Pons (tissue), 1 donor: ENCODE results near the gene ACSL5.

Experiments used
- DNase-seq: peaks from one replicate; pipeline ENCODE4 v3.0.0-alpha.2; 2016; ENCODE audit warnings: low spot score

Gene ACSL5

GRCh38 chr10:112373912-112374338 lies at the start of gene ACSL5:
ACSL5 (plus strand) TSS chr10:112374116; CDS start chr10:112394947, 20,831 bp downstream.
- DNase-seq, result no peak

GRCh38 chr10:112327678-112328077 lies 46.2 kb upstream of the ACSL5 start:
- no peak for DNase-seq

DNA sequence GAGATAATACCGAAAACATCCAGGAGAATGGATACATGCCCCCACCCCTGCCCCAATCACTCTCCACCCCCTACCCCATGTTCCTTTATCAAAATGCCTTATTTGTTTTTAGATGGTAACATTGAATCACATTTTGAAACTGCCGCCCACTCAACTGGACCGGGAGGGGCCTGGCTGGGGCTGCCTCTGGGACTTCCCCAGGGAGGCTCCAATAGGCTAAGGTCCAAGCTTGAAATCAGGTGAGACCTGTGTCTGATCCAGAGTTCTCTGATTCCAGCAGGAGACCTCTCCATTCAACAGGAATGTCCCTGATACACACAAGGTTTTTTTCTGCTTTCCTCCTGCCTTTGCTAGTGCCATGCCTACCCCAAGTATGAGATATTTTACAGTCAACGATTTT lies 43.8 kb upstream of the ACSL5 start:
- no peak for DNase-seq

DNA sequence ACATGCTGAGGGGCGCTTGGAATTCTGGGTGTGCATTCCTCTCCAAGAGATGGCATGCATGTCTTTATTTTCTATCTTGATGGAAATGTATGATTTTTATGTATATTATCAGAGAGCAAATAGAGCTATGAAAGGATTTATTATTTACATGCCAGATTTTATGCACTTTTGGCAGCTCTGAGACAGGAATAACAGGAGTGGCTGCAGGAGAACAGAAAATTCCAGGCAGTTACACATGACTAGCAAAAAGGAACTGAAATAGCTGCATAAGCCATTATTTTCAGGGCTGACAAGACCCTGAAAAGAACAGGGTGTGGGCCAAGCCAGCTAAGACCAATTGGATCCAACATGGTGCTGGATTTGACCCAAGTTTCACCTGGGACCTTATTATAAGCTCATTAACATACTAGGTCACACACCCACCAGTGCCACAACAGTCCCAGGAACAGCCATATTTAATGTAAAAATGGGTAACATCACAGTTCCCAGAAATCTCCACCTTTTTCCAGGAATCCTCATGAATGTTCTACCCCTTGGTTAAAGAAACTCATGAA lies 43.2 kb upstream of the ACSL5 start:
- no peak for DNase-seq

GRCh38 chr10:112332022-112332421 lies 41.9 kb upstream of the ACSL5 start:
- DNase-seq, result no peak

DNA sequence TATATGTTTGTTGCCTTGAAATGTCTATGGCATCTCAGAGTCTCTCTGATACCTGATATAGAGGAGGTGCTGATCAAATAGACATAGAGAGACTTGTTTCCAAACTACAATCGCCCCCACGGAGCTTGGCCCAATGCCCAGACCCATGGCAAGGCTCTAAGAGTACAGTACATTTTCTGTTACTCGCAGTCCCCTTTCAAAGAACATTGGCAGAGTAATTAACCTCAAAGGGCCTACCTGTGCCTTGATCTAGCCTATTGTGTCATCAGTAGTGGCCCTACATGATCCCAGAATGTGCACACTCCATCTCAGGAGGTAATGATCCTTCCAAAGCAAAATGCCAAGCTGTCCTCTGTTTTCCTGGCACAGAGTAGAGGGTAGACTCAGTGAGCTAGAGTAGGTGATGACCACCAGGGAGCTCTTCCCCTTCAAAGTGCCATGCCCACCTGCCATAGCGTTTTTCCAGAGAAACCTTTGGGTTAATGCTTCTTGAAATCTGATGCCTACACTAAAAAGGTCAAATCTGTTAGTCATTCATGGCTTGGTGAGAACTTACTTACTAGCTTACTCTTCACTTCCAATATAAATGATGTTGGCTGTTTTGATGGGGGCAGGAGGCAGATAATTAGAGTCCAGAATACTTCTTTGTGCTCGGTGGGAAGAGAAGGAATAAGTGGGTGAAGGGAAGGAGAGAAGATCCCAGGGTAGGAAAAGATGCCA lies 41.2 kb upstream of the ACSL5 start:
- no peak for DNase-seq

GRCh38 chr10:112333452-112333851 lies 40.5 kb upstream of the ACSL5 start:
- no peak for DNase-seq

DNA sequence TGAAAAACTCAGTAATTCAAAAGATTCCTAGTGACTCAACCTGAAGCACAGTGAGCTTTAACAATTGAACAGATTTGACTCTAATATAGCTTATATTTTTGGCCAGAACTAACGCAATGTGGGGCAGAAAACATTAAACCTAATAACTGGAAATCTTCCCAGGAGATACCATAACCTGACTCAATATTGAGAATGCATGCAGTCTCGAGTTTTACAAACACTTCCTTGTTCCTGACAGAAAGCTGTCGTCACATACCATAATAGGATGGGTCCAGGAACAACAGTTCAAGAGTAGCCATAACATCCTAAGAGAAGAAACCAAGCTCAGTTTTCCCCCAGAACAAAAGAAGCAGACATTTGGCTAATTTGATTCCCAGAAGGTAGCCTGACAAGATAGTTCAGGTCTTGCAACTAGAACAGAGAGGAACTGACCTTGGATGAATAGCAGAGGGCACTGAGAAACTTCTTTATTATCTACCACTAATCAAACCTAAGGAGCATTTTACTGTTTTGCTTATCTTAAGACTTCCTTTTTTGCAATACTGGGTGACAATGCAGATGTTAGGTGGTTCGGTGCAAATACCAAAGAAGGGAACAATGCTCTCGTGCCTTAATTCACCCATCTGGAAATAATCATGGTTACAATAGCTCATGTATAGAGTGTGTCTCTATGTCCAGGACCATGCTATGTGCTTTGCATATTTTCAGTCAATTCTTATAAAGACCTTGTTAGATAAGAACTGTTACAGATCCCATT lies 38.6 kb upstream of the ACSL5 start:
- no peak for DNase-seq

GRCh38 chr10:112335868-112336265 lies 38.0 kb upstream of the ACSL5 start:
- DNase-seq, result no peak

DNA sequence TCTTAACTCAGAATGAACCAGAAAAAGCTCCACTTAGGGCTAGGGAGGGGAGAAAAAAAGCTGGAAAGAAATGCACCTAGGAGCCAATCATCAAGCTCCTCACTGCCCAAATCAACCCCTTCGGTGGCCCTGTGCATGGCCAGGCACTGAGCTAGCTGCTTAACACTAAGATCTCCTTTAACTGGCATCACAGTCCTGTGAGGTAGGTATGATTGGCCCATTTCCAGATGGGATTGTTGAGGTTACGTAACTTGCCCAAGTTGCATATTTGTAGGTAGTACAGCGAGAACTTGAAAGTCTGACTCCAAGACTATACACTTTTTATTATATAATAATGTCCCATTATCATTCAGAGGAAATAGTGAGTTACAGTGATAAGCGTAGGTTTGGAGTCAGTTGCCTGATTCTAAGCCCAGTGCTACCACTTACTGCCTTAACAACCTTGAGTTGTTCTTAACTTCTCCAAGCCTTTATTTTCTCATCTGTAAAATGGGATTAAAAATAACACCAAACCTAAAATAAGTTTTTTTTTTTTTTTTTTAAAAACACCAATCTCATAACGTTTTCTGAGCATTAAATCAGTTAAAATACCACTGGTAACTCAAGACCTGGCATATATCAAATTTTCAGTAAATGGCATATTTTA lies 37.2 kb upstream of the ACSL5 start:
- no peak for DNase-seq

GRCh38 chr10:112338957-112339356 lies 35.0 kb upstream of the ACSL5 start:
- no peak for DNase-seq

- no peak for DNase-seq
Observed at GRCh38 chr10:112340601-112341000, 33.3 kb upstream of the ACSL5 start.

DNA sequence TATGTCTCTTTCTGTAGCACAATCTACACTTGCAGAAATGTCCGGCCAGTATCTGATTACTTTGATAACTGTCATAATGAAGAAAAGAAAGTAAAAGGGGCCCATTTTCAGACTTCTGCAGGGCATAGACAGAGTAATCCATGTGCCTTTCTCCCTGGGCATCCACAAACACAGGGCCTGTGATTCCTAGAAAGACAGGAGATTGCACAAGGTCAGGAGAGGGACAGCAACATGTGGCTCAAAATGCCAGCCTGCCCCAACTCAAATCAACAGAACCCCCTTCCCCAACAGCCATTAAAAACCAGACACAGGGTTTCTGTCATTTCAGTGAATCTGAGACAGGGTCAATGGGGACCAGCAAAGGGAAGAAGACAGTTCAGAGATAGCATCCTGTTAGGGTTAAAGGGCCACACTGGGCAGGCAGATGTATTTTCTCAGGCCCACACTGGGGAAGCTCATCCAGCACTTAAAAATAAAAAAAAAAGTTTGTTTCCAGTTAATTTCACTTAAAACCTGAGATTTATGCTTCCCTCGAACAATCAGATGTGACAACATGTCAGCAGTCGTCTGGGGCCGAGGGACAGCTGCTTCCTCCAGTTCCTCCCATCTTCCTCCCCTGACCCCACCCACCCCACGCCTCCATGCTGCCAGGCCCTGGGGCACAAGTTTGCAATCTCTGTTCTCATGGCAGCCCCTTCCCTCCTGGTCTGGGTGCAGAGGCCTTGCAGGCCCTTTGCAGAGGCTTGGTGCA lies 30.7 kb upstream of the ACSL5 start:
- no peak for DNase-seq

DNA sequence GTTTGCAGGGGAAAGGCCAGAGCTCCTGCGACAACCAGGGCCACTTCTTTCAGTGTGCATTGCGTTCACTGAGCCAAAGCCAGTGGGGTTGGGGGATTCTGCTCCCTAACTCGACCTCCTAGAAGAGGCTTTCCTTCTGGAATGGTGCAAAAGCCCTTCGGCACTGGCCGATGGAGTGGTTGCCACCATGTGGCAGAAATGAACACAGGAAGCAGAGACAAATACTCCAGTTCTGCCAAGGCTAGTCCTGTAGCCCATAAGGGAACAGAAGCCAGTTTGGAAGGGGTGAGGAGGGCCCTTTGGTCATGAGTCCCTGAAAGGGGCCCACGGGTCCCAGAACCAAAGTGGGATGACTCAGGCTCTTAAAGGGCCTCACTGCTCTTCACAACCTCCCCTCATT lies 29.7 kb upstream of the ACSL5 start:
- DNase-seq, result no peak

DNA sequence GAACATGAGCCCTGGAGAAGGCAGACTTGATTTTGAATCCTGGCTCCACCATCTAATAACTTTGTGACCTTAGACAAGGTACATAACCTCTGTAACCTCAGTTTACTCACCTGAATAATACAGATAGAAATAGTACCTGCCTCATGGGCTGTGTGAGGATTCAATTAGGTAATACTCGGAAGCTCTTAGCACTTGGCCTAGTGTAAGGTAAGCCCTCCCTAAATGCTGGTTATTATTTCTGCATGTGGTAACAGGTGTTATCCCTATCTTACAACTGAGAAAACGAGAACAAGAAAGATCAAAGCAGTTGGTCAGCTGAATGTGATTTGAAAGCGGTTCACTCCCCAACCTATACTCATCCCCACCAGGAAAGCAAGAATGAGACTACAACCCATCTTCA lies 28.7 kb upstream of the ACSL5 start:
- no peak for DNase-seq

DNA sequence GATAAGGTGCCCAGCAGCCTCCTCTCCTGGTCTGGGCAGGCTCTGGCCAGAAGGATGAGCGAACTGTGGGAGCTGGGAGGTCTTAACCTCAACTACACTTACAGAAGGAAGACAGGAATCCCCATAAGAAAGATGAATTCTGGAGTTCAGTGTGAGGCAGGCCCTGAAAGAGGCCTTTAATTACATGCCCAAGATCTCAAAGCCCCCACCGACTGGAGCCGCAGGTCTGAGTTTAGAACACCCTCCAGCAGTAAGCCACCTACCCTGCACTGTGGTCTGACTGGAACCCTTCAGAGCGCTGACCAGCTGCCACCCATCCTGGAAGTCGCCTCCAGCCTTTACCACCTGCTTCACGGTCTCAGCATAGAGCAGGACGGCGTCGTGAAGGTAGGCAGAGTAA lies 28.2 kb upstream of the ACSL5 start:
- no peak for DNase-seq

DNA sequence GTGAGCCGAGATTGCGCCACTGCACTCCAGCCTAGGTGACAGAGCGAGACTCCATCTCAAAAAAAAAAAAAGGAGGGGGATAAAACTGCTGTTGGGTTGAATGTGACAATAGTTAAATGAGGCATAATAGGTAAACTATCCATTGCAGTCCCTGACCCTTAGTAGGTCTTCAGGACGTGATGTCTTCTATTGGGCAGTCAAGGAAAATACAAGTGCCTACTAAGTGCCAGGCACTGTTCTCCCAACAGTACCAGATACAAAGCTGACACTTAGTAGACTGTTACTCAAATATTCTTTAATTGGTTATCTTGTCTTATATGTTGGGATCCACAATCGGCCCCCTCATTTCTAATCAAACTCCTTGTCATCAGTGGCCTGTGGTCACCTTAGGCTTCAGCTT lies 27.1 kb upstream of the ACSL5 start:
- no peak for DNase-seq

DNA sequence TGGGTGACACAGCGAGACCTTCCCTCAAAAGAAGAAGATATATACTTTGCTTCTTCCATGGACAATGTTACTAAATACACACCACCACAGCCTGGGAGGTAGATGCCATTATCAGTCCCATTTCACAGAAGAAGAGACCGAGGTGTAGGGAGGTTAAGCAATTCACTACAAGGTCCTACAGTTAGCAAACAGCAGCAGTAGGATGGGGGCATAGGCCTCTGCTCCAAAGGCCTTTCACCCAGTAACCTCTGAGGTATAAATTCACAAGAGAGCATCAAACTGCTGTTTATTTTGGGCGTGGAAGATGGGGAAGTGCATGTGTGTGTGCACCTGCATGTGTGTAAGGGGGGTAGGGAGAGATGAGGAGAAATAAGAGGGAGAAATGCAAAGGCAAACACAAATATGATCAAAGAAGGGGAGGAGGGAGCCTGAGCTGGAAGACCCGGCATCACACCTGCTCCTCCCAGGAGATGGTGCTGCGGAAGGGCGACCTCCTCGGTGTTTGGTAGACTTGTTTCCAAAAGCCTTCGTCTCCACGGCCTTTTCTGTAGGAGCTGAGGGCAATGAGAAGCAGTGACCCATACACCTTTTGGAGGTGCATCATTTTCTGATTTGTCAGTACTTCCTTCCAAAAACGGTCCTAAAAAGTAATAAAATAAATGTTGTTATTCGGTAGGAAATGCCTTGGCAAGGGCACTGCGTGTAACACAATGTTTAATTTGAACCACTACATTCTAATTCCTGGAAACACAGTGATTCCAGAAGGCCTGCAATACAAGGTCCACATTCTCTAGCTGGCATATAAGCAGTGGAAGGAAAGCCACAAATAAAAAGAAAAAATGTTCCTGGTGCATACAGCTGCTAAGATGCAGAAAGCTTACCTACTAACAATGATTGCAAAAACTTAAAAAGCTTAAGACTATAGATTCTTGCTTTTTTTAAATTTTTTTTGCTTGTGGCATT lies 25.9 kb upstream of the ACSL5 start:
- no peak for DNase-seq

- no peak for DNase-seq
Observed at GRCh38 chr10:112348759-112349158, 25.2 kb upstream of the ACSL5 start.

DNA sequence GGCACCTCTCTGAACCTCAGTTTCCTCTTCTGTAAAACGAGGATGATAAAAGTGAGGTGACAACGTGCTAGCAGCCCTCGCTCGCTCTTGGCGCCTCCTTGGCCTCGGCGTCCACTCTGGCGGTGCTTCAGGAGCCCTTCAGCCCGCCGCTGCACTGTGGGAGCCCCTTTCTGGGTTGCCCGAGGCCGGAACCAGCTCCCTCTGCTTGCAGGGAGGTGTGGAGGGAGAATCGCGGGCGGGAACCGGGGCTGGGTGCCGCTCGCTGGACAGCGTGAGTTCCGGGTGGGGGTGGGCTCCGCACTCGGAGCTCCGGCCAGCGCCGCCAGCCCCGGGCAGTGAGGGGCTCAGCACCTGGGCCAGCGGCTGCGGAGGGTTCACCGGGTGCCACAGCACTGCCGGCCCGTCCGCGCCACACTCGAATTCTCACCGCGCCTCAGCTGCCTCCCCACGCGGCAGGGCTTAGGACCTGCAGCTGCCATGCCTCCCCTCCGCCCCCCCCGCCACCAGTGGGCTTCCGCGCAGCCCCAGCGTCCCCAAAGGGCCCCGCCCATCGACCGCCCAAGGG lies 24.3 kb upstream of the ACSL5 start:
- no peak for DNase-seq

- no peak for DNase-seq
Observed at GRCh38 chr10:112351146-112351545, 22.8 kb upstream of the ACSL5 start.
